CD8-positive, alpha-beta memory T cell (primary cell): ENCODE data around the gene RALGPS2. TPM values are rescaled to one million over a fixed set of nuclear protein-coding genes. Genes with fewer than 3 reads are reported as not detected.

Source experiments
- CTCF ChIA-PET: fragments of 350-600 bp; sonication (Branson Sonifier 250); formaldehyde crosslinking; loops from one replicate; lab custom pipeline; 2021; ENCODE audit warnings: antibody characterized with exemption; lab: Charles Lee
- POLR2A ChIA-PET: fragments of 350-600 bp; sonication (Branson Sonifier 250); formaldehyde crosslinking; loops from one replicate; lab custom pipeline; 2021; ENCODE audit warnings: antibody characterized with exemption; lab: Charles Lee
- DNase-seq, 5 donors: peaks; one replicate each; pipeline versions ENCODE4 v3.0.0 to v3.0.0-alpha.2; 2020 to 2022; ENCODE audit warnings: mixed read lengths in 1 of 5
- H3K27ac ChIP-seq: one replicate; pipeline ENCODE4 v1.7.0; 2013; ENCODE audit warnings: low read depth, mild to moderate bottlenecking, low read length, moderate library complexity
- H3K27me3 ChIP-seq: 2 replicates; pipeline ENCODE4 v1.7.0; 2013; ENCODE audit warnings: low read length, mild to moderate bottlenecking; ENCODE audit not compliant: insufficient read depth, poor library complexity, severe bottlenecking
- H3K36me3 ChIP-seq: 2 replicates; pipeline ENCODE4 v1.7.0; 2013; ENCODE audit warnings: mild to moderate bottlenecking, low read length, moderate library complexity; ENCODE audit not compliant: insufficient read depth
- H3K4me1 ChIP-seq: 2 replicates; pipeline ENCODE4 v1.7.0; 2013; ENCODE audit warnings: mild to moderate bottlenecking, low read length, moderate library complexity; ENCODE audit not compliant: insufficient read depth
- H3K4me3 ChIP-seq: 2 replicates; pipeline ENCODE4 v1.7.0; 2013; ENCODE audit warnings: mild to moderate bottlenecking, low read length
- H3K9me3 ChIP-seq: 2 replicates; pipeline ENCODE4 v1.7.0; 2013; ENCODE audit warnings: mild to moderate bottlenecking, low read length
- H3K27ac Mint-ChIP-seq, 8 donors: one replicate each; pipeline ENCODE4 v1.8.0; 2020 to 2021; ENCODE audit warnings: mixed read lengths in 8 of 8, mild to moderate bottlenecking in 6 of 8, inconsistent platforms in 3 of 8, moderate library complexity in 3 of 8
- H3K27me3 Mint-ChIP-seq, 2 donors: one replicate each; pipeline ENCODE4 v1.8.0; 2020 to 2021; ENCODE audit warnings: mixed read lengths in 2 of 2, mild to moderate bottlenecking in 1 of 2, moderate library complexity in 1 of 2
- H3K36me3 Mint-ChIP-seq, 3 donors: one replicate each; pipeline ENCODE4 v1.8.0; 2020 to 2021; ENCODE audit warnings: mixed read lengths in 3 of 3, inconsistent platforms in 1 of 3, mild to moderate bottlenecking in 1 of 3
- H3K4me1 Mint-ChIP-seq, 3 donors: one replicate each; pipeline ENCODE4 v1.8.0; 2020 to 2021; ENCODE audit warnings: mixed read lengths in 3 of 3, inconsistent platforms in 1 of 3, mild to moderate bottlenecking in 1 of 3
- H3K4me3 Mint-ChIP-seq, 7 donors: one replicate each; pipeline ENCODE4 v1.8.0; 2020 to 2021; ENCODE audit warnings: mixed read lengths in 7 of 7, mild to moderate bottlenecking in 6 of 7, moderate library complexity in 4 of 7, inconsistent platforms in 2 of 7
- H3K9me3 Mint-ChIP-seq, 5 donors: one replicate each; pipeline ENCODE4 v1.8.0; 2020 to 2022; ENCODE audit warnings: mixed read lengths in 5 of 5, mild to moderate bottlenecking in 3 of 5, moderate library complexity in 2 of 5, inconsistent platforms in 1 of 5
- polyA plus RNA-seq: library from polyadenylated mRNA; unstranded; fragments of 300-500 nt; fragmentation: Illumina TruSeq; gene quantifications from one replicate; pipeline ENCODE4 v1.2.3, GENCODE V29; 2021
- total RNA-seq, 2 experiments: library from RNA; stranded (reverse); gene quantifications; one replicate each; pipeline ENCODE4 v1.2.3, GENCODE V29; 2021

Gene RALGPS2
- total and polyA plus RNA-seq, 3 experiments from 2014 or later, result 1.8 to 4.1 (median 2.1) TPM

GRCh38 chr1:178706432-178706831, 18.6 kb upstream of the RALGPS2 start:
- no peak overlapping the region for H3K27ac Mint-ChIP-seq
- Histone ChIP-seq H3K4me3 (no peak overlapping the region), H3K36me3 (no peaks in the 10 kb centered on the region), H3K27ac (no peak overlapping the region), H3K27me3 (no peaks in the 10 kb centered on the region), H3K4me1 (no peaks in the 10 kb centered on the region), H3K9me3 (no peaks in the 10 kb centered on the region)
- no peaks in the 10 kb centered on the region for H3K4me1 Mint-ChIP-seq
- CTCF ChIA-PET, result no interaction called here
- H3K36me3 Mint-ChIP-seq, result no peaks in the 10 kb centered on the region
- POLR2A ChIA-PET, result no interaction called here
- no peak for DNase-seq
- H3K9me3 Mint-ChIP-seq, result no peaks in the 10 kb centered on the region
- no peak overlapping the region for H3K4me3 Mint-ChIP-seq
- peaks cover 11 to 50% of the 10 kb centered on the region in 2 donors for H3K27me3 Mint-ChIP-seq

GRCh38 chr1:178713259-178713658, 11.8 kb upstream of the RALGPS2 start:
- Histone ChIP-seq H3K27me3 (no peaks in the 10 kb centered on the region), H3K4me1 (no peaks in the 10 kb centered on the region), H3K4me3 (no peak overlapping the region), H3K9me3 (no peaks in the 10 kb centered on the region), H3K36me3 (no peaks in the 10 kb centered on the region), H3K27ac (no peak overlapping the region)
- Mint-ChIP-seq H3K27me3 (peaks cover 6 to 24% of the 10 kb centered on the region in 2 donors), H3K36me3 (no peaks in the 10 kb centered on the region), H3K27ac (no peak overlapping the region), H3K9me3 (no peaks in the 10 kb centered on the region), H3K4me1 (no peaks in the 10 kb centered on the region), H3K4me3 (no peak overlapping the region)
- ChIA-PET CTCF (no interaction called here), POLR2A (no interaction called here)
- DNase-seq, result no peak

- no peaks in the 10 kb centered on the region for H3K4me1 Mint-ChIP-seq
- H3K9me3 Mint-ChIP-seq, result no peaks in the 10 kb centered on the region
- ChIA-PET POLR2A (no interaction called here), CTCF (no interaction called here)
- H3K27me3 Mint-ChIP-seq, result peaks cover 6 to 16% of the 10 kb centered on the region in 2 donors
- Histone ChIP-seq H3K4me3 (no peak overlapping the region), H3K27ac (no peak overlapping the region), H3K27me3 (no peaks in the 10 kb centered on the region), H3K9me3 (no peaks in the 10 kb centered on the region), H3K36me3 (no peaks in the 10 kb centered on the region), H3K4me1 (no peaks in the 10 kb centered on the region)
- no peaks in the 10 kb centered on the region for H3K36me3 Mint-ChIP-seq
- H3K4me3 Mint-ChIP-seq, result no peak overlapping the region
- no peak for DNase-seq
- peak overlapping the region in 1 of 8 donors; percentile 6 for H3K27ac Mint-ChIP-seq
These were observed 10.6 kb upstream of the RALGPS2 start for GRCh38 chr1:178714453-178714852.

DNA sequence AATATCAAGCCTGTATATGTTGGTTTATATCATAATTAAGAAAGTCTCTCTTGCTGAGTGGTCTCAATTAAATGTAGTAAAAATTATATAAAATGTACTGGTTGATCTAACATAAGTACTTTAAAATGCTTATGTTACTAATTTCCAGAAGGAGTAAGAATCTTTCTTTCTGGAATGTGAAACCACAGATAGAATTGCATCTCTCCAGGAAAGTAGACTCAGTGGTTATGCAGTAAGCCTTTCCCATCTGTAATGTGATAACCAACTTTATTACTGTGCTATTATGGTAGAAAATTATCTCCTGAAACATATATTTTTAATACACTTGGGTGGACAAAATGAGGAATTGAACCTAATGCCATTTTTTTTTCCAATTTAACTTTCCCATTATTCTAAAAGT, 8.9 kb upstream of the RALGPS2 start:
- no peak overlapping the region for H3K4me3 Mint-ChIP-seq

DNA sequence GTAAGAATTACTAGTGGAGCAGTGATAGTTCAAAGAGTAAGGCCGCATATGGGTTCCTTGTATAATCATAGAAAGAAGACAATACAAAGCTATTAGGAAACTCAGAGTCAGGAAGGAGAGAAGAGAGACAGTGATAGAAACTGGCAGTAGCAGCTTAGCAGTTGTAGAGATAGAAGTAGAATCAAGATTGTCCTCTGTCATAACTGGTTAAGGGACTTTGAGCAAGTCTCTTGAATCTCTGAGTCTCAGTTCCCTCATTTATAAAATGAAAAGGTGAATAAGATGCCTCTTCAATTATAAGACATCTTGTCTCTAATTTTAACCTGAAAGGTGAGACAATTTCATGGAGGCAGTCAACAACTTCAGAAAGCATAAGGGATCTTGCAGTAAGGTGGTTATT, 6.5 kb upstream of the RALGPS2 start:
- Histone ChIP-seq H3K9me3 (no peaks in the 10 kb centered on the region), H3K36me3 (no peaks in the 10 kb centered on the region), H3K4me1 (no peaks in the 10 kb centered on the region), H3K27me3 (no peaks in the 10 kb centered on the region), H3K4me3 (no peak overlapping the region), H3K27ac (no peak overlapping the region)
- Mint-ChIP-seq H3K9me3 (no peaks in the 10 kb centered on the region), H3K4me3 (no peak overlapping the region), H3K27ac (no peak overlapping the region), H3K27me3 (peaks cover 3 to 17% of the 10 kb centered on the region in 2 donors), H3K4me1 (no peaks in the 10 kb centered on the region), H3K36me3 (no peaks in the 10 kb centered on the region)
- no peak for DNase-seq
- ChIA-PET CTCF (no interaction called here), POLR2A (no interaction called here)

More for the DNA sequence above, 8.9 kb upstream of the RALGPS2 start:
- Histone ChIP-seq H3K9me3 (no peaks in the 10 kb centered on the region), H3K36me3 (no peaks in the 10 kb centered on the region), H3K4me1 (no peaks in the 10 kb centered on the region), H3K27ac (no peak overlapping the region), H3K27me3 (no peaks in the 10 kb centered on the region), H3K4me3 (no peak overlapping the region)
- no peaks in the 10 kb centered on the region for H3K9me3 Mint-ChIP-seq
- CTCF ChIA-PET, result no interaction called here
- H3K4me1 Mint-ChIP-seq, result no peaks in the 10 kb centered on the region
- H3K36me3 Mint-ChIP-seq, result no peaks in the 10 kb centered on the region
- POLR2A ChIA-PET, result no interaction called here
- no peak overlapping the region for H3K27ac Mint-ChIP-seq
- DNase-seq, result no peak
- H3K27me3 Mint-ChIP-seq, result peaks cover 6 to 11% of the 10 kb centered on the region in 2 donors

DNA sequence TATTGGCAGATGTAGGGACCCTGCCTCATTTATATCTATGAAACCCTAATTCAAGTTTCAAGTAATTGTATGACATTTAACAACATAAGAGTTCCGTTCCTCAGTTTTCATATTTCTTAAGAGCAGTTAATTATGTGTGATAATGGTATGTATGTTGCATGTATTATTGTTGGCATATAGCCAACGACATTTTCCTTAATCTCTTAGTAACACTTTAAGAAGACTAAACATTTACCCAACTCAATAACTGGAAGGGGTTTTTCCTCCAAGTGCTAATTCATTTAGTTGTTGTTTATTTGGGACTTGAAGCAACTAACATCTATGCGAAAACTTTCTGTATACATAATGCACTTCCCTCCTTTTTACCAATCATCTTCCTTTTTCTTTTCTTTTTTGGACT, 1.5 kb upstream of the RALGPS2 start:
- H3K27me3 Mint-ChIP-seq, result peaks cover 13 to 46% of the 10 kb centered on the region in 2 donors
- H3K27ac ChIP-seq, result no peak overlapping the region
- CTCF ChIA-PET, result no interaction called here
- no peaks in the 10 kb centered on the region for H3K9me3 ChIP-seq
- H3K36me3 ChIP-seq, result no peaks in the 10 kb centered on the region
- peaks cover 8% of the 10 kb centered on the region for H3K4me1 ChIP-seq
- peaks cover 18 to 26% (median 22%) of the 10 kb centered on the region in 3 donors for H3K4me1 Mint-ChIP-seq
- peaks cover 0 to 6% (median 0%) of the 10 kb centered on the region in 5 donors for H3K9me3 Mint-ChIP-seq
- H3K27me3 ChIP-seq, result no peaks in the 10 kb centered on the region
- peak overlapping the region in 3 of 7 donors; percentile 88 to 89 (median 88) for H3K4me3 Mint-ChIP-seq
- H3K36me3 Mint-ChIP-seq, result peaks cover 0 to 4% (median 0%) of the 10 kb centered on the region in 3 donors
- no peak overlapping the region for H3K4me3 ChIP-seq
- POLR2A ChIA-PET, result no interaction called here
- no peak overlapping the region for H3K27ac Mint-ChIP-seq
- DNase-seq, result no peak

DNA sequence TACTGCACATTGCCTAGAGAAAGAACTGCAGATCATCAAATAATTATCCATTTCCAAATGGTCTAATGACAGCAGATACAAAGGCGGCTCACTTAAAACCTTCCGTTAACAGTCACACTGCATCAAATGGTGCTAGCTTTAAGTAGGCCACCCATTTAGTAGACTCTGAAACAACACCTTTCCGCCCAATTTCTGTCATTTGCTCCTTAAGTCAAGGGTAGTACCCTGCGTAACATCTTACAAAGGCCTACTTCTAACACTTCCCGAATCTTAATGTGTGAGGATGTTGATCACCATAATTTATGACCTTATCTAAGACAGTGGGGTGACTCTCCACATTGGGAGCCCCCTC, 692 bp upstream of the RALGPS2 start:
- Mint-ChIP-seq H3K4me1 (peaks cover 18 to 26% (median 22%) of the 10 kb centered on the region in 3 donors), H3K4me3 (peak overlapping the region; percentile 81 to 89 (median 84)), H3K27me3 (peaks cover 16 to 53% of the 10 kb centered on the region in 2 donors), H3K27ac (peak overlapping the region in 4 of 8 donors; percentile 40 to 87 (median 54)), H3K9me3 (peaks cover 0 to 6% (median 0%) of the 10 kb centered on the region in 5 donors), H3K36me3 (peaks cover 0 to 4% (median 0%) of the 10 kb centered on the region in 3 donors)
- Histone ChIP-seq H3K9me3 (no peaks in the 10 kb centered on the region), H3K27ac (no peak overlapping the region), H3K27me3 (no peaks in the 10 kb centered on the region), H3K36me3 (no peaks in the 10 kb centered on the region), H3K4me3 (peak overlapping the region; percentile 38), H3K4me1 (peaks cover 8% of the 10 kb centered on the region)
- CTCF ChIA-PET, result no interaction called here
- DNase-seq, result no peak
- POLR2A ChIA-PET, result no interaction called here

DNA sequence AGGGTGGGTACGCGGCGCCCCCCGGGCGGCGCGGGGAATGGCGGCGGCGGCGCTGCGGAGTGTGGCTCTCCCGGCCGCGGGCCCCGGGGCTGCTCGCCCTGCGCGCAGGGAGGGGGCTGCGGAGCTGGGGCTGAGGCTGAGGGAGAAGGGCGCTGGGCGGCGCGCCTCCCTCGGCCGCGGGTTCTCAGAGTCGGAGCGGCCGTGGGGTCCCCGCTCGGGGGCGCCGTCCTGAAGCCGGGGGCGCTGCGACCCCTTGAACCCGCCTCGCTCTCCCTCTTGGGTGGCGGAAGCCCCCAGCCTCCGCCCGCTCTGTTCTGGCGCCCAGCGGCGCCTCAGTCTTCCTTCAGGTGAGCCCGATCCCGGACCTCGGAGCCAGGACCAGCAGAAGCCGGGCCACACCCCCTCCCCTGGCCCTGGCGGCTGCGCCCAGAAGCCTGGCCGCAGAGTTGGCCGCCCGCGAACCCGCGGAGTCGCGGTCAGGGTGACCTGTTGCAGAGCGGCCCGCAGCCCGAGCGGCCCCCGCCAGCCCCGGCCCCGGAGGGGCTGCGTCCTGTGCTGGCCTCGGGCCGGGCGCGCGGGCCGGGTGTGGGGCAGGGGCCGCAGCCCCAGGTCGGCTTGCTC, 532 bp downstream of the RALGPS2 start:
- H3K36me3 ChIP-seq, result no peaks in the 10 kb centered on the region
- H3K27ac ChIP-seq, result peak overlapping the region; percentile 56
- H3K9me3 ChIP-seq, result no peaks in the 10 kb centered on the region
- peaks cover 8% of the 10 kb centered on the region for H3K4me1 ChIP-seq
- H3K27me3 Mint-ChIP-seq, result peaks cover 18 to 59% of the 10 kb centered on the region in 2 donors
- H3K27ac Mint-ChIP-seq, result no peak overlapping the region
- DNase-seq, result peak in 3 of 5 donors; percentile 5 to 47 (median 46)
- peak overlapping the region; percentile 66 for H3K4me3 ChIP-seq
- H3K4me3 Mint-ChIP-seq, result peak overlapping the region; percentile 84 to 93 (median 90)
- POLR2A ChIA-PET, result no interaction called here
- CTCF ChIA-PET, result no interaction called here
- peaks cover 0 to 4% (median 0%) of the 10 kb centered on the region in 3 donors for H3K36me3 Mint-ChIP-seq
- H3K4me1 Mint-ChIP-seq, result peaks cover 18 to 26% (median 22%) of the 10 kb centered on the region in 3 donors
- no peaks in the 10 kb centered on the region for H3K27me3 ChIP-seq
- H3K9me3 Mint-ChIP-seq, result peaks cover 0 to 6% (median 0%) of the 10 kb centered on the region in 5 donors
